Rectal smooth muscle tissue (tissue), 1 donor: ENCODE measurements around the gene PHLDA1.

ENCODE experiments used
- H3K27ac ChIP-seq: one replicate; pipeline ENCODE4 v1.7.0; 2013; ENCODE audit warnings: low read depth, low read length, inconsistent platforms
- H3K27me3 ChIP-seq: one replicate; pipeline ENCODE4 v1.7.0; 2013; ENCODE audit warnings: low read length; ENCODE audit not compliant: control insufficient read depth, insufficient read depth
- H3K36me3 ChIP-seq: one replicate; pipeline ENCODE4 v1.7.0; 2013; ENCODE audit warnings: low read length; ENCODE audit not compliant: control insufficient read depth, insufficient read depth
- H3K4me1 ChIP-seq: one replicate; pipeline ENCODE4 v1.7.0; 2013; ENCODE audit warnings: low read length; ENCODE audit not compliant: control insufficient read depth, insufficient read depth
- H3K4me3 ChIP-seq: one replicate; pipeline ENCODE4 v1.7.0; 2013; ENCODE audit warnings: low read length
- H3K9ac ChIP-seq: one replicate; pipeline ENCODE4 v1.7.0; 2013; ENCODE audit warnings: low read length

PHLDA1 gene

DNA sequence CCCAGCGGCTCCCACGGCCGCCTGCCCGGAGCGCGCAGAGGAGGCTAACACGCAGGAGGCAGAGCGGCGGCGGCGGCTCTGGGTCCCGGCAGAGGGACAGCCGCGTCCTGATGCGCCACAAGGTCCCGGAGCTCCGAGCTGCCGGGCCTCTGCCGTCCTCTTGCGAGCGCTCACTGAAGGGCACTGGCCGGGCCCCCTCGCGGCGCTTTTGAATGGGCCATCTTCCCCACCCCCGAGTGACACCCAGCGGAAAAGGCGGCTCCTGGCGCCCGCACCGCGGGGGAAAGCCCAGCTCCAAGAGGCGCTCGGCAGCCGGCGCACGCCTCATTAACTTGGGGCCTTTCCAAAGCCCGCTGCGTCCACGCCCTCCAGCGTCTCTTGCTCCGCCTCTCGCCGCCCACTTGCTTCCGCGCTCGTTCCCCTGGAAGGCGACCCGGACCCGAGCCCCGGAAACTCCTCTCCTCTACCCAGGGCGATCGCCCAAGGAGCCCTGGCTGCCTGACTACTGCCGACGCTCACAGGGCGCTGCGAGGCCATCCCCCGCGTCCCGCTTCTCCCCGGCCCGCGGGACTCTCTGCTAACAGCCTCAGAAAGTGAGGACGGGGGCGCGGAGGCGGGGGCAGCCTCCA, at the start of gene PHLDA1:
Gene PHLDA1, minus strand, starts transcription at position 363 of the 629 bp plus-strand sequence.
- Histone ChIP-seq H3K27me3 (no peaks in the 10 kb centered on the region), H3K9ac (peak within 1 kb of the TSS; percentile 35), H3K27ac (peak within 1 kb of the TSS; percentile 95), H3K36me3 (no peaks in the 10 kb centered on the region), H3K4me1 (peaks cover 6% of the 10 kb centered on the region), H3K4me3 (peak within 1 kb of the TSS; percentile 78)

GRCh38 chr12:76080729-76081415, 49.3 kb upstream of the PHLDA1 start:
- no peak overlapping the region for H3K4me3 ChIP-seq
- H3K36me3 ChIP-seq, result no peaks in the 10 kb centered on the region
- no peaks in the 10 kb centered on the region for H3K27me3 ChIP-seq
- peaks cover 7% of the 10 kb centered on the region for H3K4me1 ChIP-seq
- H3K27ac ChIP-seq, result no peak overlapping the region
- no peak overlapping the region for H3K9ac ChIP-seq

- Histone ChIP-seq H3K4me3 (no peak overlapping the region), H3K27me3 (no peaks in the 10 kb centered on the region)
Observed at GRCh38 chr12:76080017-76080728, 48.6 kb upstream of the PHLDA1 start.

GRCh38 chr12:76078748-76079147, 47.2 kb upstream of the PHLDA1 start:
- no peak overlapping the region for H3K4me3 ChIP-seq
- no peaks in the 10 kb centered on the region for H3K36me3 ChIP-seq
- no peak overlapping the region for H3K9ac ChIP-seq
- no peaks in the 10 kb centered on the region for H3K27me3 ChIP-seq
- peaks cover 7% of the 10 kb centered on the region for H3K4me1 ChIP-seq
- H3K27ac ChIP-seq, result no peak overlapping the region

More at GRCh38 chr12:76080017-76080728, 48.6 kb upstream of the PHLDA1 start:
- peaks cover 7% of the 10 kb centered on the region for H3K4me1 ChIP-seq
- H3K27ac ChIP-seq, result no peak overlapping the region
- H3K9ac ChIP-seq, result no peak overlapping the region
- no peaks in the 10 kb centered on the region for H3K36me3 ChIP-seq

DNA sequence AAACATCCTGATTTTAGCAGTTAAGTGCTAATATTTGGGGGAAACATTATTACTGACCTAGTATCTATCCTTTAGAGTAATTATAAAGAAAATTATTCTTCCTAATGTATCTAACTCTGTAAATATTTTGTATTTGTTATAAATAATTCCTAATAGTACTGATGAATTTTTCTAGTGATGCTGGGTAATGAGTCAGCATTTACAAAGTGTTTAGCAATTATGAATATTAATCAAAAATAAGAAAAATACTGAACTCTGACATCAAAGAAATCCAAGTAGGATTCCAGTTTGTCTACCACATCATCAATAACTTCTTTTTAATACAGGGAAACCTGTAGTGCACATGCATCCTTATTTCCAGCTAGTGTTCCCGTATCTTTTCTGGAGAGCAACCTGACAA, 43.9 kb upstream of the PHLDA1 start:
- H3K27ac ChIP-seq, result no peak overlapping the region
- H3K36me3 ChIP-seq, result no peaks in the 10 kb centered on the region
- H3K4me1 ChIP-seq, result no peaks in the 10 kb centered on the region
- H3K27me3 ChIP-seq, result no peaks in the 10 kb centered on the region
- H3K9ac ChIP-seq, result no peak overlapping the region
- no peak overlapping the region for H3K4me3 ChIP-seq

- Histone ChIP-seq H3K4me3 (no peak overlapping the region), H3K4me1 (no peaks in the 10 kb centered on the region), H3K27me3 (no peaks in the 10 kb centered on the region), H3K9ac (no peak overlapping the region), H3K36me3 (no peaks in the 10 kb centered on the region), H3K27ac (no peak overlapping the region)
Observed at GRCh38 chr12:76074701-76075336, 43.2 kb upstream of the PHLDA1 start.

GRCh38 chr12:76073561-76073960, 42.0 kb upstream of the PHLDA1 start:
- no peak overlapping the region for H3K9ac ChIP-seq
- no peaks in the 10 kb centered on the region for H3K4me1 ChIP-seq
- no peaks in the 10 kb centered on the region for H3K36me3 ChIP-seq
- H3K27ac ChIP-seq, result no peak overlapping the region
- H3K4me3 ChIP-seq, result no peak overlapping the region
- no peaks in the 10 kb centered on the region for H3K27me3 ChIP-seq

- Histone ChIP-seq H3K36me3 (no peaks in the 10 kb centered on the region), H3K27me3 (no peaks in the 10 kb centered on the region), H3K4me3 (no peak overlapping the region), H3K4me1 (no peaks in the 10 kb centered on the region), H3K9ac (no peak overlapping the region), H3K27ac (no peak overlapping the region)
Observed at GRCh38 chr12:76072568-76072967, 41.0 kb upstream of the PHLDA1 start.

DNA sequence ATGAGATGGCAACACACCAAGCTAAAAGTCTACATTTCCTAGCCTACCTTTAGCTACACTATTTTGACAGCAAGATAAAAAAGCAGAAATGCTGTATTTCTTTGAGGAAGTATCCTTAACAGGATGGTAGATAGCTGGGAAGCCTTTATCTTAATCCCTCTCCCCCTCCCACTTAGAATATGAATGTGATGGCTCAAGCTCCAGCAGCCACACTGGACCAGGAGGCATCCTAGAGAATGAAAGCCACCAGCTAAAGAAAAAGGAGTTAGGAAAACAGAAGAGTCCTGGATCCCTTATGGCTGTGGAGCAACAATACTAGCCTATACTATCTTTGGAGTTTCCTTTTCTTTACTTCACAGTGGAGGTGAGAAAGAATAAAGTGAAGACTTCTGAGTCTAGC, 37.8 kb upstream of the PHLDA1 start:
- H3K4me1 ChIP-seq, result no peaks in the 10 kb centered on the region
- H3K9ac ChIP-seq, result no peak overlapping the region
- peaks cover 3% of the 10 kb centered on the region for H3K36me3 ChIP-seq
- no peaks in the 10 kb centered on the region for H3K27me3 ChIP-seq
- no peak overlapping the region for H3K27ac ChIP-seq
- H3K4me3 ChIP-seq, result no peak overlapping the region

DNA sequence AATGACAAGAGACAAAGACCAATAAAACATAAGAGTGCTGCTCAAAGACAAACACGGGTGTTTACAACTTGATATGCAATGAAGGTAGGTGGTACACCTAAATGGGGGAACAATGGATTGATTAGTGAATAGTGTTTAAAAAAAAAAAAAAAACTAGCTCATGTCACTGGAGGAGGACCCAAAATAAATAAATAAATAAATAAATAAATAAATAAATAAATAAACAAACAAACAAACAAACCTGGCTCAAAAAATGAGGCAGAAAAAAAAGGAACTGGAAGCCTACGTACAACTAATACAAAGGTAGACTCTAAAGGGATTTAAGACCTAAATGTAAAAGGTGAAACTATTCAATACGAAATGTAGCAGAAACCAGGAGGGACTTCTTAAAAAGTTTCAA, 34.3 kb upstream of the PHLDA1 start:
- H3K27me3 ChIP-seq, result no peaks in the 10 kb centered on the region
- H3K9ac ChIP-seq, result no peak overlapping the region
- peaks cover 5% of the 10 kb centered on the region for H3K36me3 ChIP-seq
- no peaks in the 10 kb centered on the region for H3K4me1 ChIP-seq
- H3K4me3 ChIP-seq, result no peak overlapping the region
- H3K27ac ChIP-seq, result no peak overlapping the region

DNA sequence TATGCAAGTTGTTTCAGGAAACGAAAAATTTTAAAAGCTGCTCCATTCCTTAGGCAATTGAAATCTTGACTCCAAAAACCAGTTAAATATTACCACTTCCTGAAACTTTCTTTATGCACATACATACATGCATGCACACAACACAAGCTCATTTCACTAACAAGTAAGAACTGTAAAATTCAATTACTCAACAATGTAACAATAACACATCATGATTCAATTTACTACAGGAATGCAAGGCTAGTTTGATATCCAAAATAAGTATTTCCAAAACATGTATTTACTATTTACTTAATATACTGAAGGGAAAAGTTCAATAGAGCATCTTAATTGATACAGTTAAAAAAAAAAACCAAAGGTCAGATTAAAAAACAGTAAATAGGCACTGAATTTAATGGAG, 33.3 kb upstream of the PHLDA1 start:
- Histone ChIP-seq H3K36me3 (peaks cover 8% of the 10 kb centered on the region), H3K27ac (no peak overlapping the region), H3K9ac (no peak overlapping the region), H3K4me1 (no peaks in the 10 kb centered on the region), H3K27me3 (no peaks in the 10 kb centered on the region), H3K4me3 (no peak overlapping the region)

DNA sequence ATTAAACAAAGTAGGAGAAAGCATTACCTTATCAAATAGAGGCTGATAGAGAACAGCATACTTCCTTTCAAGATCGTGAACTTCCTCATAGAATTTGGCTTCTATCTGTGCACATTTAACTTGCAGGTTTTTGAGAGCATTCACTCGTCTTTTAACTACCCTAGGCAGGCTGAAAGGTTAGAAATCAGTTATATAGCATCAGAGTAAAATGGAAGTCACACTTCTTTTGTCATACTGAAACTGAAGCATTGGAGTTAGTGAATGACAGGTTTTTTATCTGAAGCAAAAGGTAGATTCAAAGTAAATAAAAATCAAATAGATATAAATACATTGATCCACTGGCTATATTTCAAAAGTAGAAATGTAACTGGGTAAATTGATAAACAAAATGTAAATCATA, 28.5 kb upstream of the PHLDA1 start:
- no peak overlapping the region for H3K27ac ChIP-seq
- H3K36me3 ChIP-seq, result peaks cover 8% of the 10 kb centered on the region
- H3K27me3 ChIP-seq, result no peaks in the 10 kb centered on the region
- no peak overlapping the region for H3K9ac ChIP-seq
- no peak overlapping the region for H3K4me3 ChIP-seq
- no peaks in the 10 kb centered on the region for H3K4me1 ChIP-seq
